ENCODE results near the gene COLEC12.

GRCh38 chr18:286515-287310 is 213.8 kb downstream of the COLEC12 start:
- TF ChIP-seq POLR2A (IDR thresholded peaks at IDR 0.05; ENCODE audit: low read length) = no peak
- no peak for TF ChIP-seq GATA1 (IDR thresholded peaks at IDR 0.05; ENCODE audit: low read depth, low read length)
